LNCaP clone FGC (cell line): ENCODE results near the gene DHRS12.

Source experiments
- DNase-seq: peaks from one replicate; pipeline ENCODE4 v3.0.0-alpha.2; 2011; ENCODE audit warnings: low read depth
- H3K4me3 ChIP-seq: 2 replicates; pipeline ENCODE4 v1.5.1; 2011; ENCODE audit warnings: mild to moderate bottlenecking, low read depth, low read length, control low read depth
- CTCF ChIP-seq: IDR thresholded peaks from 2 replicates; pipeline ENCODE4 v1.5.1; 2012; ENCODE audit warnings: mild to moderate bottlenecking; ENCODE audit not compliant: control insufficient read depth, insufficient read depth; ENCODE audit errors: extremely low read depth

Gene DHRS12

DNA sequence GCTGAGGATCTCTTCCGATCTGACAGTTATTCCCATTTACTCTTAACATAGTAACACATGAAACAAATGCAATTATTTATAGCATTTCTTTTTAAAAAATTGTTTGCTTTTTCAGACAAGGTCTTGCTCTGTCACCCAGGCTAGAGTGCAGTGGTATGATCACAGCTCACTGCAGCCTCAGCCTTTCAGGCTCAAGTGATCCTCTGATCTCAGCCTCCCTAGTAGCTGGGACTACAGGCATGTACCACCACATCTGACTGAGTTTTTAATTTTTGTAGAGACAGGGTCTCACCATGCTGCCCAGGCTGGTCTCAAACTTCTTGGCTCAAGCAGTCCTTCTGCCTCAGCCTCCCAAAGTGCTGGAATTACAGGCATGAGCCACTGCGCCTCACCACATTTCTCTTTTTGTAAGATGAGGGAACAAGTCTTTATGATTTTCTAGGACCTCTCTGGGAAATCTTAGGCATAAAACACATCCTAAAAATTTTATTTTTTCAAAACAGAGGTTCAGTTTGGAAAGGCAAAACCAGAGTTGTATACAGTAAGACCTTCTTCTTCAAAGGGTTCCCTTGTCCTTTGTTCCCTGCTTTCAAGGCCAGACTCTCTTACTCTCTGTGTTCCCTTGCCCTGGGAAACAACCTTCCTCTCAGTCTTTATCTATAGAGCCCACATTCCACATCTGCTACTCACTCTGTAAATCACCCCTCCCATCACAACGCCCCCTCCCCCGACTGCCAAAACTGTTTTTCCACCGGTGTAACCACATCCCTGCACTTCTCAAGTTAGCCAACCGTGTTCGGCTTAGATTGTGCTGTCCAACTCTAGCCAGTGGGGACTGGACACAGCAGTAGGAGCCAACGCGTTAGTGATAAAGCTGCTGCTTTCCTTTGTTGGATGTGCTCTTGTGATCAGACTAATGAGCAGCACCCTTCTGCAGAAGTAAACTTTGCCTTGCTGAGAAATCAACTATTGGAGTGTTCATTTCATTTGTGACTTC lies 56.2 kb downstream of the DHRS12 start:
- no peak for DNase-seq
- TF ChIP-seq CTCF, result no peak
- H3K4me3 ChIP-seq, result no peak overlapping the region

DNA sequence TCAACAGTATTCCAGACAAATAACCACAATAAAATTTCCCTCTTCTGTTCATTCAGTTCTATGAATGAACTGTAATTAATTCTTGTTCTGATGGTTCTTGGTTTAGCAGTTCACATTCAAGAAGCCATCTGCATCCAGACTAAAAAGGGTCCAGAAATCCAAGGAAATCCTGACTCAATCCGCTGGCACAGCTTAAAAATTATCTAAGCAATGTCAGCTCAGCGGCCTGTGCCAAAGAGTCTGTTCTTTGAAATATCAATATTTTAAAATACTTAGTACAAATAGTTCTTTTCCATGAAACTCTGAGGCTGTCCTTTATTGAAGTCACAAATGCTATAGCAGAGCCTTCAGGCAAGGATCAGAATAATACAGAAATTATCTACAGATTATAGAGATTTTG lies 57.2 kb downstream of the DHRS12 start:
- TF ChIP-seq CTCF, result no peak
- no peak overlapping the region for H3K4me3 ChIP-seq
- DNase-seq, result no peak

GRCh38 chr13:51745243-51745642 lies 58.7 kb downstream of the DHRS12 start:
- no peak for DNase-seq
- H3K4me3 ChIP-seq, result no peak overlapping the region
- TF ChIP-seq CTCF, result no peak

DNA sequence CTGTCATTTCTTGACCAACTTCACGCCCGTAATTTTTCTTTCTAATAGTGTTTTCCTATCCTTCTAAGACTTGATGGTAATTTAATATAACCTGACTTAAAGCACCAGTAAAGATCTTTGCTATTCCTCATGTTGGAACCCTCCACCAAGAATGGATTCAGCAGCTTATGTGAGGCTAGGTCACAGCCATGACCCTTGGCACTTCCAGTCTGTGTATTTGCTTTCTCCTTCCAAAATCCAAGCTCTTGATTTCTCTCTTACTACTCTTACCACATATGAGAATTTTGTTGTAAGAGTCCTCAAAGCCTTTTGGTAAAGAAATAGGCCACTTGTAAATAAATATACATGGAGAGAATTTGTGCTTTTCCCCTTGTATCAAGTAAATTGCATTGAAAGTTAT lies 61.4 kb downstream of the DHRS12 start:
- no peak for DNase-seq
- TF ChIP-seq CTCF, result no peak
- no peak overlapping the region for H3K4me3 ChIP-seq

- no peak for TF ChIP-seq CTCF
- no peak overlapping the region for H3K4me3 ChIP-seq
- DNase-seq, result no peak
These were observed 61.9 kb downstream of the DHRS12 start for GRCh38 chr13:51742031-51742430.

DNA sequence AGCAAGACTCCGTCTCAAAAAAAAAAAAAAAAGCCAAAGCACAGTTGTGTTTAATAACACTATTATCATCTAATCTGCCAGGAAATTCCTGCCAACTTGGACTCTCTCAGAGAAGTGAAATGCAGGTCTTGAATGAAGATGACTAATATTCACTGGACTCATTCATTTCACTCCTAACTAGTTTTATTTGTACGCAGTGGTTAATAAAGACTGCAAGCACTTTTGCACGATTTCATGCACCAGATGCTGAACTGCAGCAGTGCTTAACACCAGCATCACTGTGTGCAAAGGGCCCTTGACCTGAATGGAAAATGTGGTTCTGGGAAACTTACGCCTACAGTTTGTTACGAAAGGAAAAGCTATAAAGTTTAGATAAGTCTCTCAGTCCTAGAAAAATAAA lies 63.3 kb downstream of the DHRS12 start:
- no peak for TF ChIP-seq CTCF
- DNase-seq, result no peak

More for the DNA sequence above, 63.3 kb downstream of the DHRS12 start:
- no peak overlapping the region for H3K4me3 ChIP-seq
